ENCODE results near the gene BRF1.
A peak's percentile ranks its signal among the peaks of the same experiment; 100 is the strongest.
"Not testable (repeated sequence)": the region's sequence is repeated elsewhere in the genome, so short reads cannot be mapped to it uniquely, and the experiment has no call there.

BRF1 gene

GRCh38 chr14:105277448-105277847 lies 23.4 kb downstream of the BRF1 start:
- DNase-seq; in situ Hi-C loops (cut with HindIII; ENCODE audit: low pct_ligation_motif_present, low pct_unique_long_range_greater_than_20kb, low sequenced_read_pairs): not testable (repeated sequence)

- in situ Hi-C loops (cut with HindIII; ENCODE audit: low pct_ligation_motif_present, low pct_unique_long_range_greater_than_20kb, low sequenced_read_pairs) = no loop called here
- DNase-seq = no peak
Observed at GRCh38 chr14:105275267-105275946, 25.4 kb downstream of the BRF1 start.

GRCh38 chr14:105274637-105275036 lies 26.2 kb downstream of the BRF1 start:
- in situ Hi-C loops (cut with HindIII; ENCODE audit: low pct_ligation_motif_present, low pct_unique_long_range_greater_than_20kb, low sequenced_read_pairs) = no loop called here

GRCh38 chr14:105273062-105273461 lies 27.7 kb downstream of the BRF1 start:
- in situ Hi-C loops (cut with HindIII; ENCODE audit: low pct_ligation_motif_present, low pct_unique_long_range_greater_than_20kb, low sequenced_read_pairs) = no loop called here
- DNase-seq = no peak

More at GRCh38 chr14:105274637-105275036, 26.2 kb downstream of the BRF1 start:
- no peak for DNase-seq

GRCh38 chr14:105272623-105273022 lies 28.2 kb downstream of the BRF1 start:
- in situ Hi-C loops (cut with HindIII; ENCODE audit: low pct_ligation_motif_present, low pct_unique_long_range_greater_than_20kb, low sequenced_read_pairs) = no loop called here
- no peak for DNase-seq

GRCh38 chr14:105271224-105271890 lies 29.4 kb downstream of the BRF1 start:
- DNase-seq = no peak
- in situ Hi-C loops (cut with HindIII; ENCODE audit: low pct_ligation_motif_present, low pct_unique_long_range_greater_than_20kb, low sequenced_read_pairs) = no loop called here

GRCh38 chr14:105269405-105269804 lies 31.4 kb downstream of the BRF1 start:
- DNase-seq = no peak
- in situ Hi-C loops (cut with HindIII; ENCODE audit: low pct_ligation_motif_present, low pct_unique_long_range_greater_than_20kb, low sequenced_read_pairs) = no loop called here

GRCh38 chr14:105268736-105269354 lies 32.0 kb downstream of the BRF1 start:
- DNase-seq = no peak
- in situ Hi-C loops (cut with HindIII; ENCODE audit: low pct_ligation_motif_present, low pct_unique_long_range_greater_than_20kb, low sequenced_read_pairs) = no loop called here

- in situ Hi-C loops (cut with HindIII; ENCODE audit: low pct_ligation_motif_present, low pct_unique_long_range_greater_than_20kb, low sequenced_read_pairs) = no loop called here
Observed at GRCh38 chr14:105267820-105268548, 32.8 kb downstream of the BRF1 start.

GRCh38 chr14:105261781-105262180 lies 39.0 kb downstream of the BRF1 start:
- no peak for DNase-seq
- in situ Hi-C loops (cut with HindIII; ENCODE audit: low pct_ligation_motif_present, low pct_unique_long_range_greater_than_20kb, low sequenced_read_pairs) = no loop called here

More at GRCh38 chr14:105267820-105268548, 32.8 kb downstream of the BRF1 start:
- DNase-seq = no peak

- in situ Hi-C loops (cut with HindIII; ENCODE audit: low pct_ligation_motif_present, low pct_unique_long_range_greater_than_20kb, low sequenced_read_pairs) = no loop called here
- no peak for DNase-seq
Observed at GRCh38 chr14:105260959-105261358, 39.8 kb downstream of the BRF1 start.

GRCh38 chr14:105258846-105259245 lies 42.0 kb downstream of the BRF1 start:
- in situ Hi-C loops (cut with HindIII; ENCODE audit: low pct_ligation_motif_present, low pct_unique_long_range_greater_than_20kb, low sequenced_read_pairs) = no loop called here
- no peak for DNase-seq

- in situ Hi-C loops (cut with HindIII; ENCODE audit: low pct_ligation_motif_present, low pct_unique_long_range_greater_than_20kb, low sequenced_read_pairs) = no loop called here
- DNase-seq = no peak
Observed at GRCh38 chr14:105257464-105257863, 43.3 kb downstream of the BRF1 start.

GRCh38 chr14:105256292-105256960 lies 44.4 kb downstream of the BRF1 start:
- in situ Hi-C loops (cut with HindIII; ENCODE audit: low pct_ligation_motif_present, low pct_unique_long_range_greater_than_20kb, low sequenced_read_pairs) = no loop called here

GRCh38 chr14:105255021-105255507 lies 45.7 kb downstream of the BRF1 start:
- peak; percentile 33 for DNase-seq
- in situ Hi-C loops (cut with HindIII; ENCODE audit: low pct_ligation_motif_present, low pct_unique_long_range_greater_than_20kb, low sequenced_read_pairs) = no loop called here

More at GRCh38 chr14:105256292-105256960, 44.4 kb downstream of the BRF1 start:
- no peak for DNase-seq

GRCh38 chr14:105253329-105253682 lies 47.5 kb downstream of the BRF1 start:
- no peak for DNase-seq

GRCh38 chr14:105252552-105253328 lies 48.1 kb downstream of the BRF1 start:
- DNase-seq = no peak
- in situ Hi-C loops (cut with HindIII; ENCODE audit: low pct_ligation_motif_present, low pct_unique_long_range_greater_than_20kb, low sequenced_read_pairs) = no loop called here

More at GRCh38 chr14:105253329-105253682, 47.5 kb downstream of the BRF1 start:
- in situ Hi-C loops (cut with HindIII; ENCODE audit: low pct_ligation_motif_present, low pct_unique_long_range_greater_than_20kb, low sequenced_read_pairs) = no loop called here

GRCh38 chr14:105251920-105252319 lies 48.9 kb downstream of the BRF1 start:
- DNase-seq = no peak
- in situ Hi-C loops (cut with HindIII; ENCODE audit: low pct_ligation_motif_present, low pct_unique_long_range_greater_than_20kb, low sequenced_read_pairs) = no loop called here
